Measurements from ENCODE around the gene MPLKIP.

- TF ChIP-seq MEIS1 (CRISPR knock-in tag; IDR thresholded peaks at IDR 0.05; ENCODE audit: borderline replicate concordance) (no peak), MYNN (tag by site-specific recombination; IDR thresholded peaks at IDR 0.05; ENCODE audit: borderline replicate concordance) (no peak), TRIM28 (IDR thresholded peaks at IDR 0.05; ENCODE audit: borderline replicate concordance, low read length) (no peak), ZNF280D (tag by site-specific recombination; IDR thresholded peaks at IDR 0.05) (no peak), ZNF274 (IDR thresholded peaks at IDR 0.05; ENCODE audit: low read length) (no peak), ZNF274 (tag by site-specific recombination; IDR thresholded peaks at IDR 0.05; ENCODE audit: borderline replicate concordance) (no peak), ZSCAN18 (tag by site-specific recombination; IDR thresholded peaks at IDR 0.05) (no peak), CTCF (tag by site-specific recombination; IDR thresholded peaks at IDR 0.05) (no peak), ZBTB1 (tag by site-specific recombination; IDR thresholded peaks at IDR 0.05) (no peak), ZNF76 (tag by site-specific recombination; IDR thresholded peaks at IDR 0.05; ENCODE audit: borderline replicate concordance, low read depth) (no peak), TCF7L2 (IDR thresholded peaks at IDR 0.05; ENCODE audit: borderline replicate concordance, low read depth, low read length) (no peak)
- TF ChIP-seq, protein P1, sequence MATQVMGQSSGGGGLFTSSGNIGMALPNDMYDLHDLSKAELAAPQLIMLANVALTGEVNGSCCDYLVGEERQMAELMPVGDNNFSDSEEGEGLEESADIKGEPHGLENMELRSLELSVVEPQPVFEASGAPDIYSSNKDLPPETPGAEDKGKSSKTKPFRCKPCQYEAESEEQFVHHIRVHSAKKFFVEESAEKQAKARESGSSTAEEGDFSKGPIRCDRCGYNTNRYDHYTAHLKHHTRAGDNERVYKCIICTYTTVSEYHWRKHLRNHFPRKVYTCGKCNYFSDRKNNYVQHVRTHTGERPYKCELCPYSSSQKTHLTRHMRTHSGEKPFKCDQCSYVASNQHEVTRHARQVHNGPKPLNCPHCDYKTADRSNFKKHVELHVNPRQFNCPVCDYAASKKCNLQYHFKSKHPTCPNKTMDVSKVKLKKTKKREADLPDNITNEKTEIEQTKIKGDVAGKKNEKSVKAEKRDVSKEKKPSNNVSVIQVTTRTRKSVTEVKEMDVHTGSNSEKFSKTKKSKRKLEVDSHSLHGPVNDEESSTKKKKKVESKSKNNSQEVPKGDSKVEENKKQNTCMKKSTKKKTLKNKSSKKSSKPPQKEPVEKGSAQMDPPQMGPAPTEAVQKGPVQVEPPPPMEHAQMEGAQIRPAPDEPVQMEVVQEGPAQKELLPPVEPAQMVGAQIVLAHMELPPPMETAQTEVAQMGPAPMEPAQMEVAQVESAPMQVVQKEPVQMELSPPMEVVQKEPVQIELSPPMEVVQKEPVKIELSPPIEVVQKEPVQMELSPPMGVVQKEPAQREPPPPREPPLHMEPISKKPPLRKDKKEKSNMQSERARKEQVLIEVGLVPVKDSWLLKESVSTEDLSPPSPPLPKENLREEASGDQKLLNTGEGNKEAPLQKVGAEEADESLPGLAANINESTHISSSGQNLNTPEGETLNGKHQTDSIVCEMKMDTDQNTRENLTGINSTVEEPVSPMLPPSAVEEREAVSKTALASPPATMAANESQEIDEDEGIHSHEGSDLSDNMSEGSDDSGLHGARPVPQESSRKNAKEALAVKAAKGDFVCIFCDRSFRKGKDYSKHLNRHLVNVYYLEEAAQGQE (tag by site-specific recombination; IDR thresholded peaks at IDR 0.05), result no peak
- TF ChIP-seq, protein P2, sequence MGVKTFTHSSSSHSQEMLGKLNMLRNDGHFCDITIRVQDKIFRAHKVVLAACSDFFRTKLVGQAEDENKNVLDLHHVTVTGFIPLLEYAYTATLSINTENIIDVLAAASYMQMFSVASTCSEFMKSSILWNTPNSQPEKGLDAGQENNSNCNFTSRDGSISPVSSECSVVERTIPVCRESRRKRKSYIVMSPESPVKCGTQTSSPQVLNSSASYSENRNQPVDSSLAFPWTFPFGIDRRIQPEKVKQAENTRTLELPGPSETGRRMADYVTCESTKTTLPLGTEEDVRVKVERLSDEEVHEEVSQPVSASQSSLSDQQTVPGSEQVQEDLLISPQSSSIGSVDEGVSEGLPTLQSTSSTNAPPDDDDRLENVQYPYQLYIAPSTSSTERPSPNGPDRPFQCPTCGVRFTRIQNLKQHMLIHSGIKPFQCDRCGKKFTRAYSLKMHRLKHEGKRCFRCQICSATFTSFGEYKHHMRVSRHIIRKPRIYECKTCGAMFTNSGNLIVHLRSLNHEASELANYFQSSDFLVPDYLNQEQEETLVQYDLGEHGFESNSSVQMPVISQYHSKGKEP (tag by site-specific recombination; IDR thresholded peaks at IDR 0.05), result no peak
- TF ChIP-seq, protein P3, sequence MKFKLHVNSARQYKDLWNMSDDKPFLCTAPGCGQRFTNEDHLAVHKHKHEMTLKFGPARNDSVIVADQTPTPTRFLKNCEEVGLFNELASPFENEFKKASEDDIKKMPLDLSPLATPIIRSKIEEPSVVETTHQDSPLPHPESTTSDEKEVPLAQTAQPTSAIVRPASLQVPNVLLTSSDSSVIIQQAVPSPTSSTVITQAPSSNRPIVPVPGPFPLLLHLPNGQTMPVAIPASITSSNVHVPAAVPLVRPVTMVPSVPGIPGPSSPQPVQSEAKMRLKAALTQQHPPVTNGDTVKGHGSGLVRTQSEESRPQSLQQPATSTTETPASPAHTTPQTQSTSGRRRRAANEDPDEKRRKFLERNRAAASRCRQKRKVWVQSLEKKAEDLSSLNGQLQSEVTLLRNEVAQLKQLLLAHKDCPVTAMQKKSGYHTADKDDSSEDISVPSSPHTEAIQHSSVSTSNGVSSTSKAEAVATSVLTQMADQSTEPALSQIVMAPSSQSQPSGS (tag by site-specific recombination; IDR thresholded peaks at IDR 0.05; ENCODE audit: low read depth), result no peak
- TF ChIP-seq, protein P4, sequence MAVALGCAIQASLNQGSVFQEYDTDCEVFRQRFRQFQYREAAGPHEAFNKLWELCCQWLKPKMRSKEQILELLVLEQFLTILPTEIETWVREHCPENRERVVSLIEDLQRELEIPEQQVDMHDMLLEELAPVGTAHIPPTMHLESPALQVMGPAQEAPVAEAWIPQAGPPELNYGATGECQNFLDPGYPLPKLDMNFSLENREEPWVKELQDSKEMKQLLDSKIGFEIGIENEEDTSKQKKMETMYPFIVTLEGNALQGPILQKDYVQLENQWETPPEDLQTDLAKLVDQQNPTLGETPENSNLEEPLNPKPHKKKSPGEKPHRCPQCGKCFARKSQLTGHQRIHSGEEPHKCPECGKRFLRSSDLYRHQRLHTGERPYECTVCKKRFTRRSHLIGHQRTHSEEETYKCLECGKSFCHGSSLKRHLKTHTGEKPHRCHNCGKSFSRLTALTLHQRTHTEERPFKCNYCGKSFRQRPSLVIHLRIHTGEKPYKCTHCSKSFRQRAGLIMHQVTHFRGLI (tag by site-specific recombination; IDR thresholded peaks at IDR 0.05), result no peak
These were observed 42.2 kb downstream of the MPLKIP start for GRCh38 chr7:40092182-40092581.
